ENCODE data around the gene IL17RB.

The IL17RB gene

GRCh38 chr3:53812434-53812833 is 33.9 kb upstream of the IL17RB start:
- no peak for DNase-seq (ENCODE audit: low read depth)

- no peak for DNase-seq (ENCODE audit: low read depth)
Observed at GRCh38 chr3:53813229-53813628, 33.1 kb upstream of the IL17RB start.

GRCh38 chr3:53813876-53814275 is 32.5 kb upstream of the IL17RB start:
- no peak for DNase-seq (ENCODE audit: low read depth)

- no peak for DNase-seq (ENCODE audit: low read depth)
Observed at GRCh38 chr3:53815067-53815466, 31.3 kb upstream of the IL17RB start.

- no peak for DNase-seq (ENCODE audit: low read depth)
Observed at GRCh38 chr3:53815651-53816050, 30.7 kb upstream of the IL17RB start.

GRCh38 chr3:53816425-53816824 is 29.9 kb upstream of the IL17RB start:
- no peak for DNase-seq (ENCODE audit: low read depth)

GRCh38 chr3:53817211-53817610 is 29.2 kb upstream of the IL17RB start:
- no peak for DNase-seq (ENCODE audit: low read depth)

- no peak for DNase-seq (ENCODE audit: low read depth)
Observed at GRCh38 chr3:53817809-53818208, 28.6 kb upstream of the IL17RB start.

GRCh38 chr3:53818221-53819162 is 27.9 kb upstream of the IL17RB start:
- DNase-seq (ENCODE audit: low read depth): no peak

GRCh38 chr3:53819163-53819868 is 27.1 kb upstream of the IL17RB start:
- no peak for DNase-seq (ENCODE audit: low read depth)

- no peak for DNase-seq (ENCODE audit: low read depth)
Observed at GRCh38 chr3:53820084-53820483, 26.3 kb upstream of the IL17RB start.

GRCh38 chr3:53820756-53821580 is 25.4 kb upstream of the IL17RB start:
- no peak for DNase-seq (ENCODE audit: low read depth)

GRCh38 chr3:53821631-53822121 is 24.7 kb upstream of the IL17RB start:
- DNase-seq (ENCODE audit: low read depth): no peak

- no peak for DNase-seq (ENCODE audit: low read depth)
Observed at GRCh38 chr3:53822331-53822741, 24.0 kb upstream of the IL17RB start.

- DNase-seq (ENCODE audit: low read depth): no peak
Observed at GRCh38 chr3:53823026-53823955, 23.1 kb upstream of the IL17RB start.

GRCh38 chr3:53823956-53824657 is 22.3 kb upstream of the IL17RB start:
- no peak for DNase-seq (ENCODE audit: low read depth)

- DNase-seq (ENCODE audit: low read depth): no peak
Observed at GRCh38 chr3:53824795-53825194, 21.6 kb upstream of the IL17RB start.

- no peak for DNase-seq (ENCODE audit: low read depth)
Observed at GRCh38 chr3:53826048-53826447, 20.3 kb upstream of the IL17RB start.

- no peak for DNase-seq (ENCODE audit: low read depth)
Observed at GRCh38 chr3:53828581-53828980, 17.8 kb upstream of the IL17RB start.

- no peak for DNase-seq (ENCODE audit: low read depth)
Observed at GRCh38 chr3:53829605-53830004, 16.8 kb upstream of the IL17RB start.

All from stromal cell of bone marrow (primary cell).